GM19467 (cell line): ENCODE data around the gene C4BPB.

ENCODE experiments used
- ATAC-seq: cut with Tn5 transposase; IDR thresholded peaks from one replicate; pipeline ENCODE4 v1.9.1; 2021; ENCODE audit warnings: mild to moderate bottlenecking, moderate library complexity; ENCODE audit not compliant: unreplicated experiment

Gene C4BPB

DNA sequence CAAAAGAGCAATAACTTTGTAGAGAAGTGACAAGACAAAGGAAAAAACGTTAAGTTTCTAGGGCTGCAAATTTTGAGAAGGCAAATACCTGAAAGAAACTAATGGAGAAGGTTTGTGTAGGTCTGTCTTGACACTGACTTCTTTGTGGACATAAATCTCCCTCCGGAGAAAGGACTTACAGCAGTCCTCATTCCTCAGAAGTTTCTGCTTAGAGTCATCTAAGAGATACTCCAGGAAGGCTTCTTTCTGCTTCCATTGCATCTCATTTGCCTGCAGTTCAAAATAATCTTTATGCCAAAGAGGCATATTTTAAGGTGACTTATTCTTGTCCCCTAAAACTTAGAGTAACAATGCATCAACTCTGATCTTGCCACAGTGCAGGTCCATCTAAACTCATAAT lies 4.4 kb upstream of the C4BPB start:
- no peak for ATAC-seq

DNA sequence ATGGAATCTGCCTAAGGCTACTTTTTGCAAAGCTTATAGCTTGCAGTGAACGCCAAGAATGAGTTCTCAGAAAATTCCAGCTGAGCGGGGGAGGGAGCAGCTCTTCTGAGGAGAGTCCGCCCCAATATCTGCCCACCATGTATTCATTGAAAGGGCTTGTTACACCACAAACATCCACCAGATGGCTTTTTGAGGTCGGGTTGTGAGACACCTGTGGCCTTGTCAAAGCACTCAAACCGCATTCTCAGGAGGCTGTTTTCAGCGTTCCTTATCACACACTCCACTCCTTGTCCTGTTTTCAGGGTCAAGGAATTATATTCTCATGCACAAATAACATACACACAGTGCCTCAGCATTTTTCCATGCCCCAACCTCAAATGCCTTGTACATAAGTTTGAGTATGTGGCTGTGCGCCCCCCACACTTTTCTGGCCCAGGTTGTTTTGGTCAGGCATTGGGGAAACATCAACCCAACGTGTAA lies 3.9 kb upstream of the C4BPB start:
- ATAC-seq = no peak

DNA sequence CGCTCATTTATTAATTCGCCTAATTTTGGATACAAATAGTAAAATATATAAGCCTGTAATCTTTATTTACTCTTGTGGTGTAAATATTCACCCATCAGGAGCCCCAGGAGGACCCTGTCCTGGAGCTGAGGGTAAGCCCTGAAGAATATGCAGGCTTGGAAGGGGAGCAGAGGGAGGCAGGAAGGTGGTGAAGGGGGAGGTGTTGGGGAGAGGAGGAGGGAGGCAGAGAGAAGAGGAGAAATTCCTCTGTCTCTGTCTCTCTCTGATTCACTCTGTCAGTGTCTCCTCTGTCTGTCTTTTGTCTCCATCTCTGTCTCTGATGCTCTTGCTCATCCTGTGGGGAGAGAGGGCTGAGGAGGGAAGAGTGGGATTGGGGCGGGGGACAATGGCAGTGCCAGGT lies 2.8 kb upstream of the C4BPB start:
- no peak for ATAC-seq

DNA sequence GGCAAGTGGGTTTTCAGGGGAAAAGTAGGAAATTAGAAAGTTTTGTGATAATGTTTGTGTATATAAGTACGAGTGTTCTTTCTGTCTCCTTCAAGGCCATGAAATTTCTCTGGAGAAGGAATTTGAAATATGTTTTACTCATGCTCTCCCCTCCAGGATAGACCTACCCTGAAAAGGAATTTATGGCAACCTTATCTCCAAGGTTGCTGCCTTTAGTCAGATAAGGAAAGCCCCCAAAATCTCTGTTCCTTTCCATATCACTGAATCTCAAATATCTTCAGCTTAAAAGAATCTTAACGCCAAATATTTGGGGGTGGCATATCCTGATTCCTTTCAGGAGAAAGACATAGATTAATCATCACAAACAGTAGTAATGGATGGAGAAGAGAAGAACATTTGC lies 499 bp upstream of the C4BPB start:
- no peak for ATAC-seq

DNA sequence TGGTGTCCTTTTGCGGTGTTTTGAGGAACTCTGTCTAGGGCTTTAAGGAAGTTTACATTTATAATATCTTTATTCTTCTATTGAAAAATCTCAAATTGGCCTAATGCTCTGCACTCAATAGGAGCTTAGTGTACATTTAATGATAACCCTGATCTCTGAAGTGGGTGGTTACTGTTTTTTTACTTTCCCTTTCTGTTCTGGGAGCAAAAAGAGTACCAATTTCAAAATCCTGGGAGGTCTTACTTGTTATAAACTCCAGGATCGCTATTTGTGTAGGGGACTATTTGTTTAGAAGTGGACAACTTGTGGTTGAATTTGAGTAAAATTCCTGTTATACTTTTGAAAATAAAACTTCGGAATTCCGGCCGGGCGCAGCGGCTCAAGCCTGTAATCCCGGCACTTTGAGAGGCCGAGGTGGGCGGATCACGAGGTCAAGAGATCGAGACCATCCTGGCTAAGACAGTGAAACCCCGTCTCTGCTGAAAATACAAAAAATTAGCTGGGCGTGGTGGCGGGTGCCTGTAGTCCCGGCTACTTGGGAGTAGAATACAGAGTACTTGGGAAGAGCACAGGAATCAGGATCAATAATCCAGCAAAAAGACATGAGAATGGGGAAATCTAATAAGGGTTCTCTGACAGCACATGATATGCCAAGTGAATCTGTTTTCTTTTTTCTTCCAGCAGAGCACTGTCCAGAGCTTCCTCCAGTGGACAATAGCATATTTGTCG lies 1.1 kb downstream of the C4BPB start:
- ATAC-seq = no peak

DNA sequence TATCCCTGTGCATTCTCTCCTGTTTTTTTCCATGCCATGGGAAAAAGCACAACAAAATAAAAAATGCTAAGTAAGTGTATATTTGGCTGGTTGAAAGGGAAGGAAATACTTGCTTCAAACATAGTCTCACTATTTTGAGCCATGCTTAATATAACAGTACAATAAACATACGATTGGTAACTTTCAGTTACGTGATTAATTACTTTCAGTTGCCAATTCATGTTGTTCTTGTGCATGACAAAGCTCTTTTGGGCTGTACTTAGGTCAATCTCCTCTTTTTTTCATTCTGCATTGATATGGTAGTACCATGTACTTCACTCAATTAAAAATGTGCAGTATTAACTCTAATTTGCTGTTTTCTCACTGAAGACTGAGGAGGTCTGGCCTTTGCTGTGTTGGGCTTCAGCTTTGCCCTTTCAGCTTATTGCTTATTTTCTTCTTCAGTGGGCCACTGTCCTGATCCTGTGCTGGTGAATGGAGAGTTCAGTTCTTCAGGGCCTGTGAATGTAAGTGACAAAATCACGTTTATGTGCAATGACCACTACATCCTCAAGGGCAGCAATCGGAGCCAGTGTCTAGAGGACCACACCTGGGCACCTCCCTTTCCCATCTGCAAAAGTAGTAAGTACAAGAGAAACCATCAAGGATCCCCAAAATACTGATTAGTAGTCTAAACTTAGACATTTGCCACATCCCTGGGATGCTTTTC lies 2.7 kb downstream of the C4BPB start:
- ATAC-seq = no peak

DNA sequence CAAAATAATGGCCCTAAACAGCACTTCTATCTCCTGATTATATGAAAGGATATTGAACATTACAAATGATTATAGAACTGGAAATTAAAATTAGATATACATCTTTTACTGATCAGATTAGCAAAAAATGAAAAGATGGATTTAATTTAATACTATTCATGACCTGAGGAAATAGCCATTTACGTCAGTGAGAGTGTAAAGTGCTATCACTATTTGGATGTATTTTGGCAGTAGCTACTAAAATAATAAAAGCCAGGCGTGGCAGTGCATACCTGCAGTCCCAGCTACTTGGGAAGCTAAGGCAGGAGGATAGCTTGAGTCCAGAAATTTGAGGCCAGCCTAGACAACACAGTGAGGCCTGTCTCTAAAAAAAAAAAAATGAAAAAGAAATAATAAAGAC lies 5.3 kb downstream of the C4BPB start:
- ATAC-seq = no peak

DNA sequence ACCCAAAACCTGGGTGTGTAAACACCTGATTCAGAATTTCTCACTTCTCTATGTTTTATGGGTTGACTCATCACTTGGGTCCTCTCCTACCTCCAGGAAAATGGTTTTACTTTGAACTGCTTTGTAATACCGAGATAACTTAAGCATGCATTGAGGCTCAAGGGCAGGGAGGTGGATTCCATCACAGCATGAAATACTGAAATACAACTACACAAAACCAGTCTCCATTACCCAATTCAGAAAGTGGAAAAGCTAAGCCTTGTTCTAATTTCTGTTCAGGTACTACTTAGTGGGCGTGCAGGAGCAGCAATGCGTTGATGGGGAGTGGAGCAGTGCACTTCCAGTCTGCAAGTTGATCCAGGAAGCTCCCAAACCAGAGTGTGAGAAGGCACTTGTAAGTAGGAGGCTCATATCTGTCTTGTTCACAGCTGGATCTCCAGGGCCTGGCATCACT lies 9.2 kb downstream of the C4BPB start:
- ATAC-seq = no peak

DNA sequence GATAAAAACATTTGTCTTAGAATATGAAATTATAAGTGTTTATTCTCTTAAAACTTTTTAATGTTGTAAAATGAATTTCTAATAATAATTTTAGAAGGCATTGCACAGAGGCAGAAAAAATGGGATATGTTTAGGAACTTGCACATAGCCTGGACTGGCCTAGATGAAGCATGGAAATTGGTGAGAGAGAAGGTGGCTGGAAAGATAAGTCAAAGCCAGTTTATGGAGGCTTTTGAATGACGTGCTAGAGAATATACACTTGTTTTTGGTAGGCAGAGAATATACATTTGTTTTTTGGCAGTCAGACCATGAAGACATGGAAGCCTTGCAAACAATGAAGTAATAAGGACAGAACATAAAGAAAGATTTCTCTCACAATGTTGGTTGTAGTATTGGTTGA lies 13.1 kb downstream of the C4BPB start:
- no peak for ATAC-seq

DNA sequence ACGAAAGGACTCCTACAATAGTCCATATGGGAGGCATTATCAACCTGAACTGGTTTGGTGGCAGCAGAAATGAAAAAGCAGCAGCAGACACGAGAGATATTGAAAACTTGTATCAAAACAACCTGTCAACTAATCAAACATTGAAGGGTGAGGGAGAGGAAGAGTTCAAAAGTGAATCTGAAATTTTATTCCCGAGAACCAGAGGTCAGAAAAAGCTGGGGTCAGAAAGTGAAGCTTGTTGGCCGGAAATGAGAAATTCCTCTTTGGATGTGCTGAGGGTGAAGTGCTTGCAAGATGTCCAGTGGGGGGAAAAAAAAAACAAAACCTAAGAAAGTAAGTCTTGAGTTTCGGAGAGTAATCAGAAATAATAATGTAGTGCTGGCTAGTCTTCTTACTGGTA lies 13.5 kb downstream of the C4BPB start:
- ATAC-seq = no peak

DNA sequence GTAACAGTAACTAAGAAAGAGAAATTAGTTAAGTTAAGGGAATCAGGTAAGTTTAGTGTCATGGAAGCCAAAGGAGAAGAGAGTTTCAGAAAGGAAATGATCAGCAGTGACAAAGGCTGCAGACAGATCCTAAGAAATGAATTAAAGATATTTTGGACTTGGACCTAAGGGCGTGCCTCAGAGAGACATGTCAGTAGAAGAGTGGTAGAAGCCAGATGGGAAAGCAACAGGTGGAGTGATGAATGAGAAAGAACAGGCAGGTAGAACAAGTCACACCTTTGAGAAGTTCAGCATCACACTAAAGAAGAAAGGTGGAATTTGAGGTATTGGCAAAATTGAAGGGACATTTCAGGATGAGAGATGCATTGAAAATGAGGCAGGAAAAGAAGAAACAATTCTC lies 14.0 kb downstream of the C4BPB start:
- no peak for ATAC-seq

DNA sequence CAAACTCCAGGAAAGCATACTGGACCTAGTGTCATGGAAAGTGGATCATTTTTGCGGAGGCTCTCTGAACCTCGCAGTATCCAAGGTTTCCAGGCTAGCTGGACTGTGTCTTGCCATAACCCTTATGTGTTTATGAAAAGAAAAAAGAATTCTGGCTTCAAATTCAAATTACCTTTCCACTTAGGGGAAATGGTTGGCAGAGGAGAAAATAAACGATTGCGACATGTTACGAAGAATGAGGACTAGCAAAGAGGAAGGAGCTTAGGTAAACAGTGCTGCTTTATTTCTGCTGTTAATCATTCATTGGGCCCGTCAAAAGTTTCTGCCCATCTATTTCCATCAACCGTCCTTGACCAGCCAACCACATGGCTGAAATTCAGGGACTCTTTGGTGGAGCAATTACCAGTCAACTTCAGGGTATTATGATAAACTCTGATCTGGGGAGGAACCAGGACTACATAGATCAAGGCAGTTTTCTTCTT lies 15.3 kb downstream of the C4BPB start, which contains the start of gene C4BPA:
Gene C4BPA (plus strand): TSS at position 342 of the 482 bp plus-strand sequence. CDS start 8,793 bp downstream, outside the sequence.
- ATAC-seq = no peak

DNA sequence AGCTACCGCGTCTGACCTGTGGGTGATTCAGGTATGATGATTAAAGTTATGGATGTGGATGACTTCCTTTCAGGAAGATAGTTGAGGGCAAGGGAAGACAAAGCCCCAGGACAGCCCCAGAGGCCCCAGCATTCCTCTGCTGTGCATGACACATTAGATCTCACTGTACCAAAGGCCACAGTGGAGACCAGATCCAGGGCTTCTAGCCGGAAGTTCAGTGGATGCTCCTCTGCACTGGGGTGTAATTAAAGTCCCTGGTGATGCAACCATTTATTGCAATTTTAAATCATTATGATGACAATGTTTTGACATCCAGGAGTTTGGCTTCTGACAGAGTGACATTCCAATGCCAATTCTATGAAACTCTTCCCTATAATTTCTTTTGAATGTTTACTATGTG lies 20.3 kb downstream of the C4BPB start:
- ATAC-seq = no peak

DNA sequence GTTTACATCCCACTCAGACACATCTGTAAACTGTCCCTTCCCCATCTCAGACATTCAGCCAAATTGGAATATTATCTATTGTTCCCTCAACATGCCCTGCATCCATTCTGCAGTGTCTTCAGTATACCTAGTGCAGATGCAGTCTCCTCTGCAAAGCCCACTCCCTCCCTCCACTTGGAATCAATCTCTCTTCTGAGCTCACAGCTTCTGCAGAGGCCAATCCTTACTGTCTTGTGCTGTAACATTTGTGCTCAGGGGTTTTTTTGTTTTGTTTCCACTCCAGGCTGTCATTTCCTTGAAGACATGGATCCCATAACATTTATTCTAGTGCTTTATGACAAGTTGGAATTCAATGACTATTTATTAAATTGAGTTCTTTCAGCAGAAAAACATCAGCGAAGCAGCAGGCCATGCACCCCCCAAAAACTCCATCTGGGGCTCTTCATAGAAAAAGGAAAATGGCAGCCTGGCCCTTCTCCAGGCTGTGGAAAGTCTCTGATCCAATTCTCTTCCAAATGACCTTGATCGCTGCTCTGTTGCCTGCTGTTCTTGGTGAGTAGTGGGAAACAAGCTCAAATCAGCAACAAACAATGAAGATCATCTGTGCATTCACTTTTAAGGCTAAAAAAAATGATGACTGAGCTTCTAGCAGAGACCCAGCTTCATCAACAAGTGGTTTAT lies 24.1 kb downstream of the C4BPB start:
- ATAC-seq = no peak

DNA sequence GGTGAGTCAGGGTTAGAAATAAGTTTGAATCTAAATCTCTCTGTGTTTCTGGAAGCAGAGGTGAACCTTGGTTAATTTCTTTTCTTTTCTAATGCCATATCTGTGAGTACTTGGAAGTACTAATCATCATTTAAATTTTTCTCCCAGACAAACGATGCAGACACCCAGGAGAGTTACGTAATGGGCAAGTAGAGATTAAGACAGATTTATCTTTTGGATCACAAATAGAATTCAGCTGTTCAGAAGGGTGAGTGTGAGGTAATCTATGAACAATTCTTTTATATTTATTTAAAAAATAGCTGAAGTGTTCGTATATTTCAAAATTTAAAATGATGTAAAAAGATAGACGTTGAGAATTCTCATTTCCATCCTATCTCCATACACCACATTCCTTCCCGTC lies 26.6 kb downstream of the C4BPB start:
- no peak for ATAC-seq

DNA sequence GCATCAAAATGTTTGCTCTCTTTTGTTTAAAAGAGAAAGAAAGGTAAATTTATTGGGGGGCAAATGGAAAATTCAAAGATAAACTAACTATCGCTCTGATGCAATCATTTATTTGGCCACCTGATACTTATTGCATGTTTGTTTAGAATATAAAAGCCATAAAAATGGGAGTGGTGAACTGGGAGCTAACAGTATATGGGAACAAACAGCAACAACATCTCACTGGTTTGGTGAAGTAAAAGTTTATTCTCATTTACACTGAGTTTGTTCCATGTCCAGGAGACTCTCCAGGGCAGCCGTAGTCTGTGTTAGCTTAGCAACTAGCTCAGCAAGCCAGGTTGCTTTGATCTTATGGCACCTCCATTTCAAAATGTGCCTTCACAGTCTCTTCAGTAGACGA lies 35.7 kb downstream of the C4BPB start:
- ATAC-seq = no peak

DNA sequence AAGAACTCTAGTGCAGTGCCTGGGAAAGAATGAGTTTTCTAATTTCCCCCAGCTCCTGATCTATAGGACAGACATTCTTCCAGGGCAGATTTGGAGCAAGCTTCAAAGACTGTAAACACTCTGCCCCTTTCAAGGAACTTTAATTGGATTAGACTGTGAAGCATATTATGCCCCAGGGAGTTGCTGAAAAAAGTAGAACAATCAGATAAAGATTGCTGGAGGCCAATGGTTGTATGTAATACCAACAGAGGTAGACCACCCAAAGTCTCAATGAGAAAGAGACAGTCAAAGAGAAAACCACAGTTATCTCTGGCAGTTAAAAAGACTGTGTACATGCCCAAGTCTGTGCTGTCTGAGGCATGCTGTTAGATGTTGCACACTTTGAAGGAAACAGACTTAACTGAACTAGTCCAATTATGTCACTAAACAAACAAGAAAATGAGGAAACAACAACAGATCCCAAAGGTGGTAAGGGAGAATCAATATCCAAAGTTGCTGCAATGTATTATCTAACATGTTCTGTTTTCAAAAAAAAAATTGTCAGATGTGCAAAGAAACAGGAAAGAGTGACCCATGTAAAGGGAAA lies 39.8 kb downstream of the C4BPB start:
- ATAC-seq = no peak

DNA sequence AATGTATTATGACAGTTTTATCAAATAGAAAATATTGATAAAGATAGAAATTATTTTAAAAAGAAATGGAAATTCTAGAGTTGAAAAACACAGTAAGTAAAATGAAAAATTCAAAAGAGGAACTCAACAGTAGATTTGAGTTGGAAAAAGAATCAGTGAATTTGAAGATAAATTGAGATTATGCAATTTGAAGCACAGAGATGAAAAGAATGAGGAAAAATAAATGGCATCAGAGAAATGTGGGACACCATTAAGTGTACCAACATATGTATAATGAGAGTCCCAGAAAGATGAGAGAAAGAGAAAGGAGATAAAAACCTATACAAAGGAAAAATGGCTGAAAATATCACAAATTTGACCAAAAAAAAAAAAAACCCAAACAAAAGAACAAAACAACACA lies 40.4 kb downstream of the C4BPB start:
- no peak for ATAC-seq

DNA sequence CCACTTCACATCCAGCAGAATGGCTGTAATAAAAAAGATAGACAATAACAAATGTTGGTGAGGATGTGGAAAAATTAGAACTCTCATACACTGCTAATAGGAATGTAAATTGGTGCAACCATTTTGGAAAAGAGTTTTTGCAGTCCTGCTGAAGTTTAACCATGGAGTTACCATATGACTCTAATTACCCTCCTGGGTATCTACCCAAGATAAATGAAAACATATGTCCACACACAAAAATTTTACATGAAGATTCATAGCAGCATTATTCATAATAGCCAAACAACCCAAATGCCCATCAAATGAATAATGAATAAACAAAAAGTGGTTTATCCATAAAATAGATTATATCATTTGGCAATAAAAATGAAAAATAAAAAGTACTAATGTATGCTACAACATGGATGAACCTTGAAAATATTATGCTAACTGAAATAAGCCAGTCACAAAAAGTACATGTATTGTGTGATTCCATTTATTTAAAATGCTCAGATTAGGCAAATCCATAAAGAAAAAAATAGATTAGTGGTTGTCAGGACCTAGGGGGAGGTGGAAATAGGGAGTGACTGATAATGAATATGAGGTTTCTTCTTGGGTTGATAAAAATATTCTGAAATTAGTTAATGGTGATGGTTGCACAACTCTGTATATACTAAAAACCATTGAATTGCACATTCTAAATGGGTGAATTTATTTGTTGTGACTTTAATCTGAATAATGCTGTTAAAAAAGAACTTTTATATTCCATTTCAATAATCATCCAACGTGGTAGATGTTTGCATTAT lies 41.8 kb downstream of the C4BPB start:
- no peak for ATAC-seq

DNA sequence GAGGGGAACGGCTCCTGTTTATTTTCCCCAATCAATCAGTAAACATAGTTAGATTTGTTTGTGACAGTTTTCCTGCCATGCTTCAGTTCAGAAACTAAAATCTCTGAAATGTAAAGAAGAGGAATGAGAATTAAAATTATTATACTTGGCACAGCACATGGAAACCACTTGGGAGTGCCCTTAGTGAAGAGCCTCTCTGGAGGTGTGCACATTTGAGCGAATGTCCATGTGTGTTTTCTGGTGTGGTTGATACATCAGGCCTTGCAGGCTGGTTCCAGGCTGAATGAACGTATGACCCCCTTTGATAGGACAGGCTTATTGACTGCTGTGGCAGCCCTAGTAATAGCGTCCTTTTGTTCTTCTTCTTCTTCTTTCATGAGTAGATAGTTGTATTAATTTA lies 42.5 kb downstream of the C4BPB start:
- ATAC-seq = no peak

DNA sequence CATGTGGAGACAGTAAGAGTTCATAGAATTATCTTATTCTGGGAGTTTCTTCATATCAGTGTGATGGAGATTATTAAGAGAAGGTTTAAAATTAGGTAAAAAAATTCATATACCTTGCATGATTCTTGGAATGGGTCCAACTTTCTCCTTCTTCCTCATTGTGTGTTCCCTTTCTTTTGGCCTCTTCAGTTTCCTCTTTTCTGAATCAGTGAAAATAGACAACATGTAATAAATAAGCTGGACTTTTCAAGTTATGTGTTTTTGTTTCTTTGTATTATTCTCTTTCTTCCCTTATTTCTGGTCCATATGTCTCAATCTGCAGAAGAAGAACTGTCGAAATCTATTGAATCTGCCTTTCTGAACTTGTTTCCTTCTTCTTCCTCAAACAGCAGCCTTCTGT lies 45.9 kb downstream of the C4BPB start:
- ATAC-seq = no peak
